H7 (cell line): ENCODE measurements around the gene IL17F. TPM values are rescaled to one million over a fixed set of nuclear protein-coding genes. Genes with fewer than 3 reads are reported as not detected.

Experiments used
- DNase-seq: peaks from one replicate; pipeline ENCODE4 v3.0.0; 2012
- H3K27me3 ChIP-seq: 2 replicates; pipeline ENCODE4 v1.6.0; 2011; ENCODE audit warnings: mild to moderate bottlenecking, low read length; ENCODE audit not compliant: control insufficient read depth, insufficient read depth
- H3K36me3 ChIP-seq: replicated peaks from 2 replicates; pipeline ENCODE4 v1.5.1; 2011; ENCODE audit warnings: low read length; ENCODE audit not compliant: control insufficient read depth, insufficient read depth
- H3K4me3 ChIP-seq: 2 replicates; pipeline ENCODE4 v1.5.1; 2011; ENCODE audit warnings: low read depth, mild to moderate bottlenecking, control low read depth, low read length, moderate library complexity; ENCODE audit not compliant: insufficient read depth
- total RNA-seq: library from RNA; depleted of rRNA; stranded (reverse); fragments of >200 nt; shearing (Covaris generic); gene quantifications from 2 replicates; pipeline ENCODE4 v1.2.3, GENCODE V29; 2014

The IL17F gene
- total RNA-seq, 1 experiment from 2014 or later = not detected

DNA sequence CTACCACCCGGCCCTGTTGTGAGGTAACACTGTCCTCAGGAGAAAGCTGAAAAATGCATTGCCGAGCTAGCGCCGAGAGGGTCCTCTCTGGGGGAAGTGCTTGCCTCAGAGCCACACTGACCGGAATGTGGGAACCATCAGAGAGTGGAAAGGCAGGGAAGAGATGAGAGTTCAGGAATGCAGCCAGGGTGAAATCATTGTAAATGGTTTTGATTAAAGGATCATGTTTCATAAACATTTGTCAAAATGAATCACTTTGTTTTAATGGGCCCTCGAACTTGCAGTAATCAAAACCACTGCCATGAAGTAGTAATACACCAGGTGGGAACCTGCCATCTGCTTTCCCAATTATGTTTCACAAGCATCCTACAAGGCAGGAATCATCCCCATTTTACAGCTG, 16.9 kb upstream of the IL17F start:
- no peaks in the 10 kb centered on the region for H3K27me3 ChIP-seq
- peaks cover 30% of the 10 kb centered on the region for H3K36me3 ChIP-seq
- no peak for DNase-seq
- H3K4me3 ChIP-seq = no peak overlapping the region

DNA sequence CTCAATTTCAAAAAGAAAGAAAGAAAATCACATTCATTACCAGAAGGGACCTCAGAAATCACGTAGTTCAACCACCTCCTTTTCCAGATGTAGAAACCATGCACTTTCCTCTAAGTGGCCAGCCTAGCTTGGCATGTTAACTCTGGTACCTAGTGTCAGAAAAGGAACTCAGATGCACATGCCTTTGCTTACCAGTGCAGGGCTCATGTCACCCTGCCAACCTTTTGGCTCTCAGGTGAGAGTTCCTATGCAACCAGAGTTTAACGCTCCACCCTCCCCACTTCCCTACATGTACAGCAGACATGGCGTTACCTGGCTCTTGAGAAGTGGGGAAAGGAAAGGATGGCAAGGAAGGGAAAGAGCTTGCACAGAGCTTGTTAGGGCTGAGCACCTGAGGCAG, 16.3 kb upstream of the IL17F start:
- DNase-seq = no peak
- Histone ChIP-seq H3K27me3 (no peaks in the 10 kb centered on the region), H3K36me3 (peaks cover 26% of the 10 kb centered on the region), H3K4me3 (no peak overlapping the region)

DNA sequence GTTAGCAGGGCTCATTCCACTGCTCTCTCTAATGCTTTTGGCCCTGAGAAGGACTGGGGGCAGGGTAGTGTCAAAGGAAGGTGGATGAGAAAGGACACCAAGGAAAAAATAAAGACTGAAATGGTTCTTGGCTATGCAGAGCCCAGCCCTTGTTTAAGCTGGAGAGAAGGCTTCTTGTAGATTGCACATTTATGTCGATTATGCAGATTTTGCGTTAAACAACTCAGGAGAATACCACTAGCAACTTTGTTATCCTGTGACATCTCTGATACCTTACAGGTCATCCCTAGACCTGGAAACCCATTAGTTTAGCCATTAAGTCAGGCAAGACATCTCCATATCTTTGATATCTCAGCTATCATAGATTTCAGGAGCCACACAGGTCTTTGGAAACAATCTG, 11.1 kb upstream of the IL17F start:
- H3K36me3 ChIP-seq = no peaks in the 10 kb centered on the region
- H3K27me3 ChIP-seq = no peaks in the 10 kb centered on the region
- H3K4me3 ChIP-seq = no peak overlapping the region
- no peak for DNase-seq

DNA sequence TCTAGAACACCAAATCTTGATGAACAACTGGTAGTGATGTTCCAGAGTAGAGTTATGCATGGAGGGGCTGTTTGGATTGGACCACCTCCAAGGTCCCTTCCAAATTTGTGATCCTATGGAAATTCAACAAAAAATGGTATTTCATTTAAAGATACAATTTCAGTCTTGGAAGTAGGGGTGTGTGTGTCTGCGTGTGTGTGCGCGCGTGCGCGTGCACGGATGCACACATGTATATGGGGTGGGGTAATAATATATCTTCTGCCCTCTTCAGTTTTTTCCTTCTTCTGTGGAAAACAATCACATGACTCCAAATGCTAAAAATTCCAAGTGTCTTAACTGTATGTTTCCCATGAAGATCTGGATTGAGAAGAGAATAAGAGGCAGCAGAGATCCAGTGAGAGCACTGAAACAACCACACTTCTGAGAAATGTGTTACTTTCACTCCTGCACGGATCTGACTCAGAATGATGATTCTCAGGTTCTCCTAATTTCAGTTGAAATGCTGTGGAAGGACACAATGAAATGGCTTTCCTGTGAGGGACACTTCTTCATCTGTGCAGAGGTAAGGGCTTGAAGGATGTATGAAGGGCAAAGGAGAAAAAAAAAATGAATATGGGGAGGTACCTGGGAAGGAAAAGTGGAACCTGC, 10.6 kb upstream of the IL17F start:
- DNase-seq = no peak
- no peak overlapping the region for H3K4me3 ChIP-seq
- H3K36me3 ChIP-seq = no peaks in the 10 kb centered on the region
- H3K27me3 ChIP-seq = no peaks in the 10 kb centered on the region

DNA sequence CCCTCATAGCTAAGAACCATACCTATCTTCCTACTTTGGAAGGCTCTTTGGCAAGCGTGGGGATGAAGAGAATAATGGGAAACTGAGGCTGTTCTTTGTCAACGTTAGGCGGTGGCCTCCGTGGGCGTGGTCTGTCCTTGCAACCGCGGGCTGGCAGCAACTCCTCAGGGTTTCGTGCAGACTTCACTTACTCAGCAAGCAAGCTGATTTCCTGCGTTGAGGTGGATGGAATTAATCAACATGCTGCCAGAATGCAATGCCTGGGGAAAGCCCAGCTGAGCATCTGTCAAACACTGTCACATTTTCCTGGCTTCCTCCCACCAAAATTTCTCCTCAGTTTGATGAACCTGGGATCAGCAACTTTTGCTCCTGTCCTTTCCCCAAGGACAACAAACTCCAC, 9.2 kb upstream of the IL17F start:
- Histone ChIP-seq H3K36me3 (no peaks in the 10 kb centered on the region), H3K4me3 (no peak overlapping the region), H3K27me3 (no peaks in the 10 kb centered on the region)
- DNase-seq = no peak

DNA sequence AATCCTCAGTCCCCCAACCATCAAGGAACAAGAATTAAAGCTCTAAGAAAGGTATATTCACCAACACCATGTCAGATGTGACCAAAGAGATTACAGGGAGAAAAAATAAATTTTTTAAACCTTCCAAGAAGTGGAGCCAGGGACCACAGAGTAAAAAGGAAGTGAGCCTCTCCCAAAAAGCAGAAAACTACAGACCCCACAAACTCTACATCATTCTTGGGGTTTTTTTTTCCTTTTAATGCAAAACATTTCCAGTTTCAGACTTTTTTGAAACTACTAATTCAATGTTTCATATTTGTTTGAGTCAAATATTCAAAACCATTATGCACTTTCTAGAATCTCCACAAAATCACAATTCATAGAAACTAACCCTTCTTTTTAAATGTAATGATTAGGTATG, 6.8 kb upstream of the IL17F start:
- DNase-seq = no peak
- no peak overlapping the region for H3K4me3 ChIP-seq
- no peaks in the 10 kb centered on the region for H3K27me3 ChIP-seq
- H3K36me3 ChIP-seq = no peaks in the 10 kb centered on the region

DNA sequence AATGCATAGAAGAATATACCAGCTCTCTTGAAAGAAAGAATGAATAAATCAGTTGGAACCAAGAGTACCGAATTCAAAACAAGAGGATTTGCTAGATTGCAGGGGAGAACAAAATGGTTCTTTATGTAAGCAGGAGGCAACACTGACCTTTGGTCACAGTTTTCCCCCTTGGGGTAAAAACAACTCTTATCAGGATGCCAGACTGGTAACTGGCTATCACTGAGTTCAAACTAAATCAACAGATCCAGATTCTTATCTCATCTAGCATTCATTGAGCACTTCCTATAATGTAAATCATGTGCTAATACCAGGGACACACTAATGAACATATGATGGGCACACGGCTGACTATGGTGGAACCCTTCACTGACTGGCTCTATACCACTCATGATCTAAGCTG, 4.8 kb upstream of the IL17F start:
- no peak for DNase-seq
- H3K4me3 ChIP-seq = no peak overlapping the region

DNA sequence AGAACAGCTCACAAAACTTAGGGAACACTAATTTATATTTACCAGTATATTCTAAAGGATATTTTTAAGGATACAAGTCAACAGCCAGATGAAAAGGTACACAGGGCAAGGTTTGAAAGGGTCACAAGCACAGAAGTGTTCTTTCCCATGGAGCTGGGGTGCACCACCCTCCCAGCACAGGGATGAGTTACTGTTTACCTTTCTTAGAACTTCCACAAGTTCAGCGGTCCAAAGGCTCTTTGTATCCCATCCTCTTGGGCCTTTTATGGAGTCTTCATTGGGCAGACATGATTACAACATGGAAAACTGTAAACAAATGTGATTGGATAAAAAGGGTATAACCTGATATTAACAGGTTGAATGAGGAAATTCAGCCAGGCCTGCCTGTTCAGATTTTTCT, 1.1 kb upstream of the IL17F start:
- DNase-seq = no peak
- no peaks in the 10 kb centered on the region for H3K36me3 ChIP-seq
- no peaks in the 10 kb centered on the region for H3K27me3 ChIP-seq
- H3K4me3 ChIP-seq = no peak overlapping the region

More for the DNA sequence above, 4.8 kb upstream of the IL17F start:
- no peaks in the 10 kb centered on the region for H3K27me3 ChIP-seq
- H3K36me3 ChIP-seq = no peaks in the 10 kb centered on the region

DNA sequence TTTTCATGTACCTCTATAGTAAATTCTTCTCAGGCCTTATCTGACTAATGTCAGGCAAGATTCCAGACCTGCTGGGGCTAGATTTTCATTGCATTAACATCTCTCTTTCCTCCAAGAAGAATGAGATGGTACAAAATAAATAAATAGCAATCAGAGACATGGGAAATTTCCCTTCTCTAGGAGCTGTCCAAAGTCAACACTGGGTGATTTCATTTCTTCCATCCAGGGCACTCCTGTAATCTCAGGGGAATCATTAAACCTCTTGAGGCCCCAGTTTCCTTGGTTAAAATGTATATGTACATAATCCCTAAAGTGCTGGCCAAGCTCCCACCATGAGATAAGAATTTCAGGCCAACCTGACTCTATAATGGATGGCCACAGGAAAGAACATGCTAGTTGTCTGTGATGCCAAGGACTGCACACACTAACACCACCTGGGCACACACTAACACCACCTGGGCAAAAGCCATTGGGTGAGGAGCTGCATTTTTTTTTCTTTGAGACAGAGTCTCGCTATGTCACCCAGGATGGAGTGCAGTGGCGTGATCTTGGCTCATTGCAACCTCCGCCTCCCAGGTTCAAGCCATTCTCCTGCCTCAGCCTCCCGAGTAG, 912 bp downstream of the IL17F start:
- DNase-seq = no peak
- Histone ChIP-seq H3K4me3 (no peak overlapping the region), H3K36me3 (no peaks in the 10 kb centered on the region), H3K27me3 (no peaks in the 10 kb centered on the region)

DNA sequence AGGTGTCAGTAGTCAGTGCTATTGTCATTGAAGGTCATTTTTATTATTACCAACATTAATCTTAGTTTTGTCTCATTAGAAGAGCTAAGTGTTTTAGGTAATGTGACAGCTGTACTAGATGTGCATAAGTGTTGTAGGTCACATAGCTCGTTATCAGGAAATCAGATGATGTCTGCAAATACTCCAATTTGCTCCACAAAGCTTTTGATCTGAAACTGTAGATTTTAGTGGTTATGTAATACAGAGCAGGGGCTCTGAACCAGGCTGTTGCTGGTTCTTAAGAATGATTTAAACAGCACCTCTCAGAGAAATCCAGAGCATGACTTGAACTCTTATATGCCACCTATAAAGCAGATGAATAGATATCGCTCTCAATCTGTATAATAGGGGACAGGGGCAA, 2.5 kb downstream of the IL17F start:
- no peaks in the 10 kb centered on the region for H3K36me3 ChIP-seq
- no peaks in the 10 kb centered on the region for H3K27me3 ChIP-seq
- H3K4me3 ChIP-seq = no peak overlapping the region
- DNase-seq = no peak

DNA sequence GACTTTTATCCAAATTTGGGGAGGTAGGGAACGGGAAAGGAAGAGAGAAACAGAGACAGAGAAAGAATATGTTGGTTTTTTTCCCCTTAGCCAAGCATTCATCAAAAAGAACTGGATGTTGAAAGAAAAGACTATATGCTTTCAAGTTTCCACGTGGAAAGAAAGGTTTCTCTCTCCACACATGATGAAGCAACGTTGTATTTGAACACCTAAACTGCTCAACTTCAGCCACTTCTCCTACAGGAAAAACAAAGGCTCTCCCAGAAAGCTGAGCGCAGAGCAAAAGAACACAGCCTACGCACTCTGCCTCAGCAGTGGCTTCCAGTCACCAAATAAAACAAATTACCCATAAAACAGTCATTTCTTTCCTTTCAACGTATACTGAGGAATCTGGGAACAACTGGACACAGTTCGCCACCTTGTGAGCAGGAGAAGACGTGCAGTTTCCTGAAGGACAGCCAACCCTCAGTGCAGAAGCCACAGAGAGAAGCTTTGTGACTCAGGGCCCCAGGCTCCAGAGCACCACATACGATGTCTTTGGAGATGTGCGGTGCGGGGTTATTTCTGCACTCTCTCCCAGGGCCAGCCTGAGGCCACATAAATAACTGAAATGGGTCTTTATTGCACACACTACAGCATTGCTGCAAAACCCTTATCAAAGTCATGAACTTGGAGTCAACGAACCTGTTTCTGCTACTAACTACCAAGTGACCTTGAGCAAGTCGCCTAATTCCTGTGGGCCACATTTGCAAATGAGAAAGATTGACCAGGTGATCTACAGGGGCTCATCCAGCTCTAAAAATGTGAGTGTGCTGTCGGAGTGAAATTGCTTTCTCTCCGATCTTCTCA, 10.1 kb downstream of the IL17F start:
- Histone ChIP-seq H3K4me3 (no peak overlapping the region), H3K36me3 (no peaks in the 10 kb centered on the region)
- DNase-seq = peak; percentile 63

DNA sequence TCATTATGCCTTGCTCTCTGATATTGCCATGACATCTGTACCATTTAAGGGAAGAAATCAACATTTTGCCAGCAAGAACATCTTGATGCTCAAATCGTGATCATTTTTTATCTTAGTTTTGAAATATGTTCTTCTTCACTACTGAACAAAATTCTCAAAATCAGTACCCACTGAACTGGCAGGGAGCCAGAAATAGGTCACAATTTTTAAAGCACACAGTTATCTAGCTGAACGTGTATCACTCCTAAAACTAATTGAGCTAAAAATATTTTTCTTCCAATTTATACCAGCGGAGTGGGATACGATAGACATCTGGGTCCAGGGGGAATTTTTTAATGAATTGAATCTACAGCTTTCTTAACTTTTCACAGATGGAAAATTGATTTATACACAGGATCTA, 11.3 kb downstream of the IL17F start:
- no peaks in the 10 kb centered on the region for H3K27me3 ChIP-seq
- H3K36me3 ChIP-seq = no peaks in the 10 kb centered on the region
- no peak for DNase-seq
- H3K4me3 ChIP-seq = no peak overlapping the region

More for the DNA sequence above, 10.1 kb downstream of the IL17F start:
- no peaks in the 10 kb centered on the region for H3K27me3 ChIP-seq

DNA sequence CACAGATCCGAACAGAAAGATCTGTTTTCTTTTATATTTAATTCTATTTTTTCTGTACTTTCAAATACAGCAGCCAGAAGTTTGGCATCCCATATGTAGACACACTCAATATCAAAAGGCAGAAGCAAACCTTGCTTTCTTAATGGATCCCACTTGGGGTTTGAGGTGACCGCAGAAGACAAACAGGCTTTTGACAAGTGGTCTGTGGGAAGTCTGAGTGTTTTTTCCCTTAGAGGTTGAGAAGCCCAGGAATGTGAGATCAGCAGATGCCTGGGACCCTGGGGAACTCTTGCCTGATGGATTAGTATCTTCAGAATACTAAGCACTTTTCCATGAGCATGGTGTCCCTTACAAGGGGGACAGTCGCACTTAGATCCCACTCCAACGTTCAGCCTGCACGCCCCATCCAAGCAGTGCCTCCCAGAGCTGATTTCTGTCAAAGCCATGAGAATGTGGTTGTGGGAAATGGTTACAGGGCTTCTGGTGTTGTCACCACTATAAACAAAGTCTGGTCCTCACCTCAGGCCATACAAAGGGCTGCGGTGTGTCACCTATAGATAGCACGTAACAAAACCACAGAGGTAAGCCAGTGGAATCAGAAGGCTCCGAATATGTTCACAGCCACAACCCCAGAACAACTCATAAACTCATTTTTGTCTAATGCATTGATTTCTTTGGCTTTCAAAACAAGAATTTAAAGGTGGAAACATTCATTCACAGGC, 12.7 kb downstream of the IL17F start:
- H3K4me3 ChIP-seq = no peak overlapping the region
- no peaks in the 10 kb centered on the region for H3K36me3 ChIP-seq
- DNase-seq = no peak
- no peaks in the 10 kb centered on the region for H3K27me3 ChIP-seq

DNA sequence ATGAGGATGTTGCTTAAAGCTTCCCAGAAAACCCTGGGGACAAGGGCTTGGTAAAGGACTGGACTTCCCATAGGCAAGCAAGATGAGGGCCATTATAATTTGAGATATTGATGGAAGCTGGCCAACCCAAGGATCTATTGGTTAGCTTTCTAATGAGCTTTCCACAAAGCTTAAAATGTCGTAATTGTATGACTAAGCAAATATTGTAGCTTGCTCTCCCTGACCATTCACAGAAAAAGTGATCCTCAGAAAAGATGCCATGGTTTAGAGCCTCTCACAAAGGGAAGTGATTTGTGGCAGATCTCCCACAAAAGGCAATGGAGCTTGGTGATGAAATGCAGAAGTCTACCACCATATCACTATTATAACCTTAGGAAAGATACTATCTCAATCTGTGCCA, 13.6 kb downstream of the IL17F start:
- no peak for DNase-seq
- H3K27me3 ChIP-seq = no peaks in the 10 kb centered on the region
- no peak overlapping the region for H3K4me3 ChIP-seq
- H3K36me3 ChIP-seq = no peaks in the 10 kb centered on the region
